Omental fat pad (tissue), 4 donors: Measurements from ENCODE around the gene SYTL3. TPM values are rescaled to one million over a fixed set of nuclear protein-coding genes. Genes with fewer than 3 reads are reported as not detected.

Experiments used
- ATAC-seq: fragments of 150-250 bp; one replicate; pipeline ENCODE4 v1.9.1; 2016; ENCODE audit warnings: mild to moderate bottlenecking, moderate library complexity; ENCODE audit not compliant: low FRiP score
- DNase-seq: peaks from one replicate; pipeline ENCODE4 v3.0.0-alpha.2; 2019; ENCODE audit warnings: low spot score
- total RNA-seq, 4 donors: library from RNA; depleted of rRNA; stranded (reverse); fragments of >200 nt; gene quantifications; one replicate each; pipeline ENCODE4 v1.1.0, GENCODE V29; 2016
- TF ChIP-seq, protein P1 (sequence below), 3 donors: fragments of 450-650 bp; IDR thresholded peaks; one replicate each; pipeline ENCODE4 v1.5.1; 2016 to 2017; ENCODE audit warnings: antibody characterized with exemption in 3 of 3, mild to moderate bottlenecking in 3 of 3, moderate library complexity in 2 of 3

The SYTL3 gene
- total RNA-seq, 4 donors from 2014 or later, result 5.3 to 16.3 (median 6.8) TPM

DNA sequence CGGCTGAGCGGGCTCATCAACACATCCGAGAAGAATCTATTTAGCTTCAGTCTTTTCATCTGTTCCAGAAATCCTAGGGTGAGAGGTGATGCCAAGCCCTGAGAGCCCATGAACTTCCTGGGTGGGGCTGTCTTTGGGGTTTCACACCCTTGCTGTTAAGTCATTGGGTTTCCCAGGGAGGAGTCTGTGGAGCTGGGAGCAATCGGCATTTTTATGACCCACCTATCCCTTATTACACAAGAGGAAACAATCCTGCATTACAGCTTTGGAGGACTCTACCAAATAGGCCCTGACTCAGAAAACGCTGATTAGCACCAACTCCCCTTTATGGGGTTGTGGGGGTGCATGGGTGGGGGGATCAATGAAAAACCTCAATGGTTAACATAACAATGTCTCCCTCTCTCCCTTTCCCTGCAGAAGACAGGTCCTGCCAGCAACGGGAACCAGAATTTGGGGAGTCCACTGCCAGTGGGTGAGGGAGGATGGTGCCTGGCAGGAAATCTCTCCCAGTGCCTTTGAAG lies 123.1 kb downstream of the SYTL3 start:
- ATAC-seq (peak; percentile 34), DNase-seq (no peak)
- TF ChIP-seq, protein P1, sequence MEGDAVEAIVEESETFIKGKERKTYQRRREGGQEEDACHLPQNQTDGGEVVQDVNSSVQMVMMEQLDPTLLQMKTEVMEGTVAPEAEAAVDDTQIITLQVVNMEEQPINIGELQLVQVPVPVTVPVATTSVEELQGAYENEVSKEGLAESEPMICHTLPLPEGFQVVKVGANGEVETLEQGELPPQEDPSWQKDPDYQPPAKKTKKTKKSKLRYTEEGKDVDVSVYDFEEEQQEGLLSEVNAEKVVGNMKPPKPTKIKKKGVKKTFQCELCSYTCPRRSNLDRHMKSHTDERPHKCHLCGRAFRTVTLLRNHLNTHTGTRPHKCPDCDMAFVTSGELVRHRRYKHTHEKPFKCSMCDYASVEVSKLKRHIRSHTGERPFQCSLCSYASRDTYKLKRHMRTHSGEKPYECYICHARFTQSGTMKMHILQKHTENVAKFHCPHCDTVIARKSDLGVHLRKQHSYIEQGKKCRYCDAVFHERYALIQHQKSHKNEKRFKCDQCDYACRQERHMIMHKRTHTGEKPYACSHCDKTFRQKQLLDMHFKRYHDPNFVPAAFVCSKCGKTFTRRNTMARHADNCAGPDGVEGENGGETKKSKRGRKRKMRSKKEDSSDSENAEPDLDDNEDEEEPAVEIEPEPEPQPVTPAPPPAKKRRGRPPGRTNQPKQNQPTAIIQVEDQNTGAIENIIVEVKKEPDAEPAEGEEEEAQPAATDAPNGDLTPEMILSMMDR (IDR thresholded peaks at IDR 0.05), result no peak

- DNase-seq (no peak), ATAC-seq (no peak)
- TF ChIP-seq, protein P1 (IDR thresholded peaks at IDR 0.05), result no peak
Observed at GRCh38 chr6:158773581-158774449, 124.0 kb downstream of the SYTL3 start.

DNA sequence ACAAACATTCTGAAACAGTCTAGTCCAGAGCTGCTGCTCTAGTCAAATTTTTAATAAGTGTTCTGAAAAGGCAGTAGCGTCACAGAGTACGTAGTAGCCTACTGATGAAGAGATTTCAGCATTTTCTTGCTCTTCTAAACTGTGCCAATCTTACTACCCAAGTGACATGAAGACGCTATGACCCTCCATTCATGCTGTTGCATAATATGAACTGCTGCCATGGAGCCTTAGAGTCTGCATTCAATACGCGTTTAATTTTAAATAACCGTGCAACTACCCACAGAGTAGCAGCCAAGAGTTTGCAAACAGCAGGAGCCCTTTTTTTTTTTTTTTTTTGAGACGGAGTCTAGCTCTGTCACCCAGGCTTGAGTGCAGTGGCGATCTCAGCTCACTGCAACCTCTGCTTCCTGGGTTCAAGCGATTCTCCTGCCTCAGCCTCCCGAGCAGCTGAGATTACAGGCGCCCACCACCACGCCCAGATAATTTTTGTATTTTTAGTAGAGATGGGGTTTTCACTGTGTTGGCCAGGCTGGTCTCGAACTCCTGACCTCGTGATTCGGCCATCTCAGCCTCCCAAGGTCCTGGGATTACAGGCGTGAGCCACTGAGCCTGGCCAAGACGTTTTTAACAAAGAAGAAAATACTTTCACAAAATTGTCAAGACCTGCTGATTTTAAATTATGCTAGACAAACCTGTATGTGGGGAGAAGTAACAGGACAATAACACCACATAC lies 125.0 kb downstream of the SYTL3 start:
- TF ChIP-seq, protein P1 (IDR thresholded peaks at IDR 0.05), result no peak
- DNase-seq (no peak), ATAC-seq (no peak)

GRCh38 chr6:158775832-158776231 lies 126.0 kb downstream of the SYTL3 start:
- TF ChIP-seq, protein P1 (IDR thresholded peaks at IDR 0.05), result no peak
- no peak for DNase-seq
- no peak for ATAC-seq

DNA sequence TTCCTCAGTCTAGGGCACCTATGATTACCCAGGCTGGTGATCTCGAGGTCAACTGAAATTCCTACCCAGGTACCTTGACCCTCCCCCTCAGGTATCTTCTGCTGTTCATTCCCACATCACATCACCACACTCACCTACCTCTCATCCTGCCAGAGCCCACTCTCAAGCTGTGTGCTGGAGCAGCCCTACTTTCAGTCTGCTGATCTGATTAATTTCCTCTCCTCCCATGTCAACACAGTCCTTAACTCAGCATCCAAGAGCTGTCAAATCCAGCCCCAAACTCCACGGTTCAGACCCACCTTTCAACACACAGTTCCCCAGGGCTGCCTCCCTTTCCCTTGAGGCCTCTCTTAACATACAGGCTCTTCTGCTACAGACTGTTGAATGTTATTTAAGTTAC lies 126.9 kb downstream of the SYTL3 start:
- DNase-seq (no peak), ATAC-seq (no peak)
- TF ChIP-seq, protein P1 (IDR thresholded peaks at IDR 0.05), result no peak

GRCh38 chr6:158777510-158777909 lies 127.7 kb downstream of the SYTL3 start:
- TF ChIP-seq, protein P1 (IDR thresholded peaks at IDR 0.05), result no peak
- no peak for ATAC-seq
- no peak for DNase-seq
